ENCODE data around the gene C1orf74. TPM values are rescaled to one million over a fixed set of nuclear protein-coding genes. Genes with fewer than 3 reads are reported as not detected.

The C1orf74 gene
- total RNA-seq, 1 donor from 2014 or later: 2.7 TPM

- no peak overlapping the region for H3K4me3 Mint-ChIP-seq
- H3K4me1 Mint-ChIP-seq: peaks cover 6% of the 10 kb centered on the region
- no peaks in the 10 kb centered on the region for H3K9me3 Mint-ChIP-seq
- H3K27ac Mint-ChIP-seq (ENCODE audit: unreplicated experiment): no peak overlapping the region
- no peak for DNase-seq (ENCODE audit: low read depth, low spot score)
- no peaks in the 10 kb centered on the region for H3K36me3 Mint-ChIP-seq (ENCODE audit: low read depth)
- TF ChIP-seq CTCF (conservative IDR thresholded peaks at IDR 0.05): no peak
- H3K27me3 Mint-ChIP-seq (ENCODE audit: low read depth): peaks cover 62% of the 10 kb centered on the region
These were observed 25.3 kb upstream of the C1orf74 start for GRCh38 chr1:209809611-209810010.

GRCh38 chr1:209808059-209808581, 23.8 kb upstream of the C1orf74 start:
- Mint-ChIP-seq H3K27ac (ENCODE audit: unreplicated experiment) (no peak overlapping the region), H3K9me3 (no peaks in the 10 kb centered on the region), H3K4me1 (peaks cover 6% of the 10 kb centered on the region), H3K4me3 (no peak overlapping the region), H3K36me3 (ENCODE audit: low read depth) (no peaks in the 10 kb centered on the region), H3K27me3 (ENCODE audit: low read depth) (peaks cover 65% of the 10 kb centered on the region)
- DNase-seq (ENCODE audit: low read depth, low spot score): no peak
- TF ChIP-seq CTCF (conservative IDR thresholded peaks at IDR 0.05): no peak

GRCh38 chr1:209807509-209807908, 23.1 kb upstream of the C1orf74 start:
- Mint-ChIP-seq H3K27me3 (ENCODE audit: low read depth) (peaks cover 67% of the 10 kb centered on the region), H3K36me3 (ENCODE audit: low read depth) (no peaks in the 10 kb centered on the region), H3K4me3 (no peak overlapping the region), H3K27ac (ENCODE audit: unreplicated experiment) (no peak overlapping the region), H3K4me1 (peaks cover 6% of the 10 kb centered on the region), H3K9me3 (no peaks in the 10 kb centered on the region)
- TF ChIP-seq CTCF (conservative IDR thresholded peaks at IDR 0.05): no peak
- DNase-seq (ENCODE audit: low read depth, low spot score): no peak

GRCh38 chr1:209805875-209806760, 21.8 kb upstream of the C1orf74 start, which contains the start of gene IRF6:
IRF6 (minus strand) TSS chr1:209806142; CDS start chr1:209801413, 4,729 bp downstream.
- Mint-ChIP-seq H3K27me3 (ENCODE audit: low read depth) (peaks cover 72% of the 10 kb centered on the region), H3K4me3 (peak within 1 kb of the TSS; percentile 78), H3K4me1 (peaks cover 6% of the 10 kb centered on the region), H3K36me3 (ENCODE audit: low read depth) (no peaks in the 10 kb centered on the region), H3K9me3 (no peaks in the 10 kb centered on the region), H3K27ac (ENCODE audit: unreplicated experiment) (no peak within 1 kb of the TSS)
- DNase-seq (ENCODE audit: low read depth, low spot score): peak; percentile 61
- no peak for TF ChIP-seq CTCF (conservative IDR thresholded peaks at IDR 0.05)

- DNase-seq (ENCODE audit: low read depth, low spot score): no peak
- no peaks in the 10 kb centered on the region for H3K9me3 Mint-ChIP-seq
- H3K27me3 Mint-ChIP-seq (ENCODE audit: low read depth): peaks cover 72% of the 10 kb centered on the region
- H3K4me1 Mint-ChIP-seq: peaks cover 6% of the 10 kb centered on the region
- no peak overlapping the region for H3K27ac Mint-ChIP-seq (ENCODE audit: unreplicated experiment)
- H3K36me3 Mint-ChIP-seq (ENCODE audit: low read depth): no peaks in the 10 kb centered on the region
- TF ChIP-seq CTCF (conservative IDR thresholded peaks at IDR 0.05): no peak
- H3K4me3 Mint-ChIP-seq: no peak overlapping the region
These were observed 21.0 kb upstream of the C1orf74 start for GRCh38 chr1:209805341-209805781.

Data from neural crest cell (in vitro differentiated cells).